ENCODE measurements around the gene FGD6.

- TF ChIP-seq CTCF (IDR thresholded peaks at IDR 0.05) (no peak), POLR2A (IDR thresholded peaks at IDR 0.05) (no peak)
These were observed 29.3 kb downstream of the FGD6 start for GRCh38 chr12:95187865-95188415.

All from body of pancreas (tissue), 4 donors.